Ovary (tissue), 9 donors: ENCODE data around the gene HNRNPF. TPM values are rescaled to one million over a fixed set of nuclear protein-coding genes. Genes with fewer than 3 reads are reported as not detected.

Experiments
- DNase-seq, 5 donors: peaks; one replicate each; pipeline ENCODE4 v3.0.0-alpha.2; 2019 to 2020
- H3K27ac ChIP-seq, 2 donors: fragments of 200-600 bp; one replicate each; pipeline versions ENCODE4 v1.5.1 to v1.8.0; 2019 to 2022
- H3K27me3 ChIP-seq: fragments of 200-600 bp; one replicate; pipeline ENCODE4 v1.8.0; 2022
- H3K36me3 ChIP-seq: fragments of 200-600 bp; sonication (generic); one replicate; pipeline ENCODE4 v1.5.1; 2019
- H3K4me1 ChIP-seq: one replicate; pipeline ENCODE4 v1.8.1; 2013; ENCODE audit warnings: mild to moderate bottlenecking, moderate library complexity; ENCODE audit not compliant: insufficient read depth
- H3K4me3 ChIP-seq: fragments of 200-600 bp; sonication (generic); one replicate; pipeline ENCODE4 v1.5.1; 2017
- H3K9me3 ChIP-seq, 2 donors: fragments of 200-600 bp in 1 of 2; sonication (generic) in 1 of 2; one replicate each; pipeline versions ENCODE4 v1.5.1 to v1.8.1; 2013 to 2019; ENCODE audit warnings: mild to moderate bottlenecking in 1 of 2, moderate library complexity in 1 of 2
- CTCF ChIP-seq, 3 donors: fragments of 450-650 bp in 2 of 3; fragments of 200-600 bp in 1 of 3; IDR thresholded peaks; one replicate each; pipeline versions ENCODE4 v1.5.1 to v1.8.0; 2016 to 2022; ENCODE audit warnings: antibody characterized with exemption in 3 of 3, mild to moderate bottlenecking in 1 of 3
- EP300 ChIP-seq: sonication (generic); formaldehyde crosslinking; IDR thresholded peaks from one replicate; pipeline ENCODE4 v1.6.1; 2017; ENCODE audit warnings: antibody characterized with exemption
- POLR2A ChIP-seq: fragments of 450-650 bp; IDR thresholded peaks from one replicate; pipeline ENCODE4 v1.6.1; 2017; ENCODE audit warnings: antibody characterized with exemption, mild to moderate bottlenecking, moderate library complexity
- WGBS, 3 donors: extraction: QIAGEN DNeasy Blood & Tissue Kit in 1 of 3; methylation state at CpG; one replicate each; pipeline versions ENCODE4 v1.1.5 to v1.1.7; 2013 to 2017; 5-methylcytosine and 5-hydroxymethylcytosine counted together
- intact Hi-C, 4 donors: fragments of 100-400 bp; cut with DNase I; formaldehyde crosslinking; loops; one replicate each; pipeline versions ENCODE4 v1.11.0 to v1.15.1; 2022 to 2023
- polyA plus RNA-seq, 2 donors: library from polyadenylated mRNA; stranded (reverse); fragments of 200-250 nt in 1 of 2; fragments of 350-450 nt in 1 of 2; fragmentation: Illumina TruSeq in 1 of 2; extraction: RNeasy Lipid Tissue Mini Kit (QIAGEN cat#74804) in 1 of 2; gene quantifications; one replicate each; pipeline ENCODE4 v1.2.3, GENCODE V29; 2013 to 2014
- total RNA-seq, 7 donors: library from RNA; depleted of rRNA in 2 of 7; stranded (reverse); fragments of >200 nt in 2 of 7; fragmentation: NEBNext Ultra II Directional in 3 of 7; extraction: Animal tissue kit (Norgen Biotek cat#: 25700) in 3 of 7; gene quantifications; one replicate each; pipeline versions ENCODE4 v1.1.0 to v1.2.4, GENCODE V29; 2016 to 2023
- donor health status: DM: no; HTN: no; CAD: no; lungs with moderate emphysema.
- donor health status: DM: no; HTN: no; CAD: no.
- donor health status: Bipolar disorder and iron deficiency.
- donor health status: DM: yes; HTN: yes; CAD: no.
- donor health status: DM: no; HTN: no; CAD: no.
- donor health status: DM: yes; HTN: yes; CAD: no.

The HNRNPF gene
- total and polyA plus RNA-seq, 9 donors, result 95.1 to 220 (median 166) TPM

- intact Hi-C loops, result loop anchor here in 2 of 4 donors (5.0 to 10.0 kb wide), 2 partner anchors 48 to 50 kb away; no protein-coding TSS in a partner anchor
- Histone ChIP-seq H3K36me3 (no peaks in the 10 kb centered on the region), H3K4me1 (no peaks in the 10 kb centered on the region), H3K4me3 (no peak overlapping the region), H3K27me3 (no peaks in the 10 kb centered on the region), H3K27ac (no peak overlapping the region), H3K9me3 (no peaks in the 10 kb centered on the region)
- DNase-seq, result no peak
- TF ChIP-seq POLR2A (no peak), EP300 (no peak)
- 85 to 90% (median 88%) methylated on average over 40 to 49 of the region's 49 CpGs for WGBS, 3 donors
Measured at GRCh38 chr10:43342279-43343125, 66.5 kb downstream of the HNRNPF start.

- WGBS, 3 donors, result 81 to 88% (median 87%) methylated on average over 7 of the region's 7 CpGs
- Histone ChIP-seq H3K36me3 (no peaks in the 10 kb centered on the region), H3K4me3 (no peak overlapping the region), H3K27ac (no peak overlapping the region), H3K27me3 (no peaks in the 10 kb centered on the region), H3K9me3 (no peaks in the 10 kb centered on the region), H3K4me1 (no peaks in the 10 kb centered on the region)
- DNase-seq, result no peak
- intact Hi-C loops, result loop anchor here in 2 of 4 donors (5.0 to 10.0 kb wide), 2 partner anchors 47 to 49 kb away; no protein-coding TSS in a partner anchor
- TF ChIP-seq EP300 (no peak), POLR2A (no peak), CTCF (IDR thresholded peaks at IDR 0.05) (no peak)
Measured at GRCh38 chr10:43341450-43341849, 67.5 kb downstream of the HNRNPF start.

GRCh38 chr10:43340619-43341018 is 68.4 kb downstream of the HNRNPF start:
- no peak for TF ChIP-seq EP300
- no peak for TF ChIP-seq CTCF (IDR thresholded peaks at IDR 0.05)
- TF ChIP-seq POLR2A, result no peak
- no peaks in the 10 kb centered on the region for H3K4me1 ChIP-seq
- H3K4me3 ChIP-seq, result no peak overlapping the region
- H3K36me3 ChIP-seq, result no peaks in the 10 kb centered on the region
- H3K9me3 ChIP-seq, result no peaks in the 10 kb centered on the region
- H3K27ac ChIP-seq, result no peak overlapping the region
- intact Hi-C loops, result loop anchor here in 2 of 4 donors (5.0 to 10.0 kb wide), 2 partner anchors 46 to 48 kb away; no protein-coding TSS in a partner anchor
- no peak for DNase-seq
- 67 to 74% (median 70%) methylated on average over 9 of the region's 9 CpGs for WGBS, 3 donors
- no peaks in the 10 kb centered on the region for H3K27me3 ChIP-seq

GRCh38 chr10:43340101-43340500 is 68.9 kb downstream of the HNRNPF start:
- no peak for TF ChIP-seq CTCF (IDR thresholded peaks at IDR 0.05)
- no peak for TF ChIP-seq EP300
- no peak for TF ChIP-seq POLR2A
- no peak overlapping the region for H3K27ac ChIP-seq
- H3K9me3 ChIP-seq, result no peaks in the 10 kb centered on the region
- H3K4me1 ChIP-seq, result no peaks in the 10 kb centered on the region
- H3K36me3 ChIP-seq, result no peaks in the 10 kb centered on the region
- intact Hi-C loops, result loop anchor here in 2 of 4 donors (5.0 to 10.0 kb wide), 2 partner anchors 45 to 48 kb away; no protein-coding TSS in a partner anchor
- H3K27me3 ChIP-seq, result no peaks in the 10 kb centered on the region
- H3K4me3 ChIP-seq, result no peak overlapping the region
- no peak for DNase-seq
- WGBS, 3 donors, result 73 to 80% (median 77%) methylated on average over 6 of the region's 6 CpGs

GRCh38 chr10:43339136-43339535 is 69.8 kb downstream of the HNRNPF start:
- Histone ChIP-seq H3K4me1 (no peaks in the 10 kb centered on the region), H3K4me3 (no peak overlapping the region), H3K9me3 (no peaks in the 10 kb centered on the region), H3K27me3 (no peaks in the 10 kb centered on the region), H3K27ac (no peak overlapping the region), H3K36me3 (no peaks in the 10 kb centered on the region)
- intact Hi-C loops, result no loop called here
- no peak for DNase-seq
- WGBS, 3 donors, result 33 to 51% (median 40%) methylated on average over 11 of the region's 11 CpGs
- TF ChIP-seq POLR2A, result no peak
